Right lung (tissue), 5 donors: ENCODE results near the gene CLMN. TPM values are rescaled to one million over a fixed set of nuclear protein-coding genes. Genes with fewer than 3 reads are reported as not detected.

Experiments used
- DNase-seq, 2 donors: peaks; one replicate each; pipeline ENCODE4 v3.0.0-alpha.2; 2013
- polyA plus RNA-seq, 5 donors: library from polyadenylated mRNA; unstranded; fragments of 120-200 nt; gene quantifications; one replicate each; pipeline versions ENCODE4 v1.2.1 to v1.2.3, GENCODE V29; 2013; ENCODE audit warnings: inconsistent platforms in 1 of 5, low replicate concordance in 1 of 5; ENCODE audit not compliant: insufficient read length in 5 of 5, insufficient read depth in 1 of 5

CLMN gene
- polyA plus RNA-seq, 5 donors, result 7.8 to 18.3 (median 13.1) TPM

DNA sequence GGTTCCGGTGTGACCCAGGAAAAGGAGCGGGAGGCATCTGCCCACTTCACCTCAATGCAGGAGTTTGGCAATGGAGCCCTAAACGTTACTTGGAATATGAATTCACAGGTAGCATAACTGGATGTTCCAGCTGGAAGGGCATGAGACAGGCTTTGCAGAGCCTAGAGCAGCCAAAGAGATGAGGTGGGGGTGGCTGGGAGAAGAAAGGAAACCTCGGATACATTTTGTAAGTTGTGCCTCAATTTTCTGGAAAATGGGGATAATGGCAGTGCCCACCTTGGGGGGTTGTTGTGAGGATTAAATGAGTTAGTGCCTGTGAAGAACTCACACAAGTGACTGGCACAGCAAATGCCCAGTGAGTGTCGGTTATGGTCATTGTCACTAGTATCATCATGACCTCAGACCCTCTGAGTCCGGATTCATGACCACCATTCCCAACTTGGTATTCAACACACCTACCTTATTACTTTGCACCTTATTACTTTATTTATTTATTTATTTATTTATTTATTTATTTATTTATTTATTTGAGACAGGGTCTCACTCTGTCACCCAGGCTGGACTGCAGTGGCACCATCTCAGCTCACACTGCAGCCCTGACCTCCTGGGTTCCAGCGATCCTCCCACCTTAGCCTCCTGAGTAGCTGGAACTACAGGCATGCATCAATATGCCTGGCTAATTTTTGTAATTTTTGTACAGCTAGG, 56.0 kb downstream of the CLMN start:
- no peak for DNase-seq

DNA sequence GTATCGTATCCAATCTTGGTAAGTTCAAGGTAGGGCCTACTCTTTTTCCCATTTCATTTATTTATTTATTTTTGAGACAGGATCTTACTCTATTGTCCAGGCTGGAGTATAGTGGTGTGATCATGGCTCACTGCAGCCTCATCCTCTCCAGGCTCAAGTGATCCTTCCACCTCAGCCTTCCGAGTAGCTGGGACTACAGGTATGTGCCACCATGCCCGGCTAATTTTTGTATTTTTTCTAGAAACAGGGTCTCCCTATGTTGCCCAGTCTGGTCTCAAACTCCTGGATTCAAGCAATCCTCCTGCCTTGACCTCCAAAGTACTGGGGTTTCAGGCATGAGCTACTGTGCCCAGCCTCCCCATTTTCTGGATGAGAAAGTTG, 57.2 kb downstream of the CLMN start:
- no peak for DNase-seq

DNA sequence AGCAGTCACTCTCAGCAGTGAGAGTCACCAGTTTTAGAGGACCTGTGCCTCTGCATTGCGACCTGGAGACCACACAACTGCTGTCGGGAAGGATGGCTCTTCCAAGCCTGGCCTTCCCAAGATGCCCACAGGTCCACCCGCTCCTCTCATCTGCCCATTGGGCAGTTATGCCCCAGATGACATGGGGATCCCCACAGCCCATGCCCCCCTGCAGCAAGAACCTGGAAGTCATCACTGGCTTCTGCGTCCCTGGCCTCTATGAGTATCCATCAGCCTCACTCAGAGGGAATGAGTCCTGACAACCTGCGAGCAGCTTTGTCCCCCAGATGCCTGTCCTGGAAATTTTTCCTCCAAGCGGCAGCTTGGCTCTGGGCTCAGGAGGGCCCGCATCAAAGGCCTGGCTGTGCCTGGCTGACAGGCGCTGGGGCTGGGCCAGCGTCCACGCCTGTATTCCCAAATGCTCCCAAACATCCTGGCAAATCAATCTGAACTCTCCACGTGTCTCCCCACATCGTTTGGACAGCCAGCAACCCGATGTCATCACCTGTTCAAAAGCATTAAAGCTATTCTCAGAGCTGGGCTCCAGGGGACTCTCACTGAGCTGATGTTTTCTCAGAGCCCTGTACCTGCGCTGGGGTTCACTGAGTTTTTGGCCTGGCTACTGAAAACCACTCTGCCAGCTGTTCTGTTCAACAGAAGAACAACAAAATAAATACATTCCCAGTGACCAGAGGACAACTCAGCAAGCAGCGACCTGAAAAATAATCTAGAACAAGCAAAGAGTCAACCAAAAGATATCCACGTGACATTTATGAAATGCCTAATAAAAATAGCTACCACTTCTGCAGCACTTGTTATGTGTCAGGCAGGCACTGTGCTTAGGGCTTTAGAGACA, 57.8 kb downstream of the CLMN start:
- DNase-seq, result no peak

DNA sequence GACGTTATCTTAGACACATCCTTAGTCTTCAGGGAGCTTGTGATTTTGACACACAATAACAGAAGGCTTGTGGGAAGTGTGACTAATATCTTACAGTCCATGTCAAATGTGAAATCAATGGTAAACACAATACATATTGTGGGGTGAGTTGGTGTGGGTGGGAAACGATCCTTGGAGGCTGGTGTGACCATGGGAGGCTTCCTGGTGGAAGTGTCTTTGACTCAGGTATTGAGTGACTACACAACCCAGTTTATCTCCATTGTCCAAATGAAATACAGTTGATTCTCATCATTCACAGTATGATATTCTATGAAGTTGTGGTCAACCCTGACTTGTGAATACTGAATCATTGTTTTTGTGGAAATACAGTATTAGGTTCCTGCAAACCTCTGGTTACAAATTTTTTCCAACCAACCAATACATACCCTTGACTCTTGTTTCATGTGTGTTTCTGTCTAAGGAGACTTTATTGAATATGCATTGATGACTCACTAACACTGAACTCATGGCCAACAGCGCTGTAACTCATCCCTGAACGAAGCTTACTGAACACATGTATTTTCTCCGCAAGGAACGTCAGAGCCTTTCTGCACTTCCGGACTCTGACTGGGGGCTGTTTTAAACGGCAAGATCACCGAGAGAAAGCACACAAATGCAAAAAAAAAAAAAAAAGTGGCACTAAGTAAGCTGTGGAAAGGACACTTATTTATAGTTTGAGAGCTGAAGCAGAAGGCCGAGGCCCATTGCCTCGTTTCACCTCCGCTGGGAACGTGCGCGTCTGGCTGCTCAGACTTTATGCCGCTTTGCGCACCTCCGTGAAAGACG, 59.0 kb downstream of the CLMN start:
- DNase-seq, result no peak

DNA sequence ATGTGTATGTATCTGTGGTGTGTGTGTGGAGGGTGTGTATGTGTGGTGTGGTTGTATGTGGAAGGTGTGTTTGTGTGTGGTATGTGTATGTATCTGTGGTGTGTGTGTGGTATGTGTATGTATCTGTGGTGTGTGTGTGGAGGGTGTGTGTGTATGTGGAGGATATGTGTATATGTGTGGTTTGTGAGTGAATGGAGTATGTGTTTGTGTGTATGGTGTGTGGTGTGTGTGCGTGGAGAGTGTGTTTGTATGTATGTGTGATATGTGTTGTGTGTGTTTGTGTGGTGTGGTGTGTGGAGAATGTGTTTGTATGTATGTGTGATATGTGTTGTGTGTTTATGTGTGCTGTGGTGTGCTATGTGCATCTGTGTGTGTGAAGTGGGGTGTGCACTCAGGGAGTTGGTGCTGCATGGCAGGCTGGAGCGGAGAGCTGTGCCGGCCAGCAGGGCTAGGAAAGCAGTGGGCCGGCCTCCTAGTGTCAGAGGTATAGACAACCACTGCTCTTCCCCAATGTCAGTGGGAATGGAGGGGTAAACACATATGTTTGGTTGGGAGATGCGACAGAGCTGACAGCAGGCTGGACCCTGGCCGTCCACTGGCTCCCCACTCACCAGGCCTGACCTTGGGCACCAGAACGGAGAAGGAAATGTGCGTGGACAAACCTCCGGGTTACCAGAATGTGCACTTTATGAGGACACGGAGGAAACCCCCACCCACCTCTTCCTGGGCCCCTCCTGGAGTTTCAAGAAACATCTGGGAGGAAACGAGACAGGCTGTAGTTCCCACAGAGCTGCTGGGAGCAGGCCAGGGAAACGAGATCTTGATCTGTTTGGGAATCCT, 60.7 kb downstream of the CLMN start:
- no peak for DNase-seq

DNA sequence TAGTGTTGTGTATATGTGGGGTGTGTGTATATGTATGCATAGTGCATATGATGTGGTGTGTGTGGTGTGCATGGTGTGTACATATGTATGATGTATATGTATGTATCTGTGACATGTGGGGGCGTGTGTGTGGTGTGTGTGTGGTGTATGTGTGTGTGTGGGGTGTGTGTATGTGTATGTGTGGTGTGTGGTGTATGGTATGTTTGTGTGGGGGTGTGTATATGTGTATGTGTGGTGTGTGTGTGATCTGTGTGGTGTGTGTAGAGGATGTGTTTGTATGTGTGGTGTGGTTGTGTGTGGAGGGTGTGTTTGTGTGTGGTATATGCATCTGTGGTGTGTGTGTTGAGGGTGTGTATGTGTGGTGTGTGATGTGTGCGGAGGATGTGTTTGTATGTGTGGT, 61.6 kb downstream of the CLMN start:
- no peak for DNase-seq

DNA sequence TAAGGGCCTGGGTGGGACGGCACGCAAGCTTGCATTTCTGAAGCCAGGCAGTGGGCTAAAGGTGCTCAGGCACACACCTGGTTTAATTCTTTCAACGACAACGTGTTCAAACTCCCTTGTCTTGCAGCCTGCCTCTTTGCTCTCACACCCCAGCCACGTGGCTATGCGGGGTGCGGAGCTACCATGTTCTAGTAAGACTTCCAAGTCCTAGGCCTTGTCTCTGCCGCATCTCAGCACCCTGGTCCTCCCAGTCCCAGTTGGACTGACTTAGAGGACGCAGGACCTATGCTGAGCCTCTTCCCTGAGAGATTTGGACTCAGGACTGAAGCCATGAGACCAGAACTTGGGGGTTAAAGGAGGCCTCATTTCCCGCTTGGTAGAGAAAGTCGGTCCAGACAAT, 62.2 kb downstream of the CLMN start:
- no peak for DNase-seq

DNA sequence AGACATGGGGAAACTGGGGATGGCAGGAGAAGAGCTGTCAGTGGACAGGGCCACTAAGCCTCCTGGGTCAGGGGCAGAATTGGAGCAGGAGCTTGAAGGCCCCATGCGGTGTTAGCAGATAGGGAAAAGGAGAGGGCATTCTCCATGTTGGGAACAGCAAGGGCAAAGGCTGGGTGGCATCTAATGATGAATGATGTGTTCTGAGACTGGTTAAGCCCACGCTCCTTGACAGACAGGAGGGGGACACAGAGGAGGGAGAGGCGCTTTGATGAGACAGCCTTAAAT, 63.0 kb downstream of the CLMN start:
- DNase-seq, result no peak

DNA sequence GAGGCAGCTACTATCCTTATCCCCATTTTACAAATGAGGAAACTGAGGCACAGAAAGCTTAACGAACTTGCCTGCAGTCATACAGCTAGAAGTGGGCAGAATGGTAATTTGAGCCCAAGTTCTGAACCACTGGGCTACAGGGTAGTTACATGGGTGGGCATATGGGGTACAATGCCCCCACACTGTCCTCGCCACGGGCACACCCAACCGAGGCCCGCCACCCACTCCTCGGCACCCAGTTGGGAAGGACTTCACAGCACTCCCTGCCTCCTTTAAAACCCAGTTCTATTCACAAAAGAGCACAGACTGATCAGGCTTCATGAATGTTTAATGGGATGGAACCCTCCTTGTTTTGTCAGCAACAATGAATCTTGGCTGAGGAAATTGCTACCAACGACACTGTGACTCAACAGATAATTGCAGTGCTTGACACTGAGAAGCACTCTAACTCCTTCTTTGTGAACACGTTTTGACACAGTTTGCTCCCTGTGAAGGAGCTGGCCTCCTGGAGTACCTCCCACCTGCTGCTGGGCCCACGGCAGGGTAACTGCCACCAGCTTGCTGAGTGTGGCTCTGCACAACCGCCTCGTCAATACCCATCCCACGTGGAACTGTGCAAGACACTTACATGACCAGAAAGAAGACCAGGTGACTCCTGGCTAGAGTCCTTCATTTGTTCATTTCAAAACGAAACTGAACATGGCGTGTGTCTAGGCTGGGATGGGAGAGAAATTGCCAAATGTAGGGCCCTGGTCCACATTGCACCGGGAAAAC, 63.5 kb downstream of the CLMN start:
- no peak for DNase-seq

DNA sequence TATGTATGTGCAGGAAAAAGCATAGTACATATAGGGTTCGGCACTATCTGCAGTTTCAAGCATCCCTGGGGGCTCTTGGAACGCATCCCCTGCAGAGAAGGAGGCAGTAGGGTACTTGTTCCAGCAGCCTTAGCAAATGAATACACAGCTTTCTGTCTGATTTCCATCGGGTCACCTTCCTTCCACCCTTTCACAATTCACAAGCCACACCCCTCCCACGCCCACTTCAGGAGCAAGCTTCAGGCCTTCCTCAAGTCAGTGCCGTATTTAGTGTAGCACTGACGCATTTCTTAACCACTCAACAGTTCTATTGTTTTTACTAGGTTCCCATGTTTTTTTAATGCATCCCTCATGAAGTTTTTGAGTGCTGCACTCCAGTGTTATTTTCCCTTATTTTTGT, 64.2 kb downstream of the CLMN start:
- DNase-seq, result no peak

DNA sequence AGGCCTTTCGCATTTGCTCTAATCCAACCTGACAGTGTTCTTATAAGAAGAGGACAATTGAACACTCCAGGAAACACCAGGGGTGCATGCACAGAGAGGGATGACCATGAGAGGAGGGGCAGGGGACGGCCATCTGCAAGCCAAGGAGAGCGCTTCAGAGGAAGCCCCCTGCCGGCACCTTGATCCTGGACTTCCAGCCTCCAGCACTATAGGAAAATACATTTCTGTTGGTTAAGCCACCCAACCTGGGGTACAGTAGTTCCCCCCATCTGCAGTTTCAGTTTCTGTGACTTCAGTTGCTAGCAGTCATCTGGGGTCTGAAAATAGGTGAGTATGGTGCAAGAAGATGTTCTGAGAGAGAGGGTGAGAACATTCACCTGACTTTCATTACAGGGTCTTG, 64.7 kb downstream of the CLMN start:
- no peak for DNase-seq

DNA sequence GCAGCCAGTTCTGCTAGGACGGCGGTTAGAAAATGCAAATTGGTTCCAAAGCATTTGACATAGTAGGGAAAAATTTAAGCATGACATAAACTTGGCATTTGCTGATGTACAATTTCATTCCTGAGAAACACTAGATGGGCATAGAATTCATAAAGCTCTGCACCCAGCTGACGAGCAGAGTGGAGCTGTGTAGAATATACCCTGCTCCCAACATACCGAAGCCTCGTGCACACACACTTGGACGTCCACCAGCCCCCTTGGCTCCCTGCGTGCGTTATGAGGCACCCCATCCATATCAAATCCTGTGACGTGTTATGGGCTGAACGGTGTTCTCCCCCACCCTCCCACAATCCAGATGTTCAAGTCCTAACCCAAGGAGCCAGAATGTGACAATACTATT, 65.4 kb downstream of the CLMN start:
- no peak for DNase-seq

DNA sequence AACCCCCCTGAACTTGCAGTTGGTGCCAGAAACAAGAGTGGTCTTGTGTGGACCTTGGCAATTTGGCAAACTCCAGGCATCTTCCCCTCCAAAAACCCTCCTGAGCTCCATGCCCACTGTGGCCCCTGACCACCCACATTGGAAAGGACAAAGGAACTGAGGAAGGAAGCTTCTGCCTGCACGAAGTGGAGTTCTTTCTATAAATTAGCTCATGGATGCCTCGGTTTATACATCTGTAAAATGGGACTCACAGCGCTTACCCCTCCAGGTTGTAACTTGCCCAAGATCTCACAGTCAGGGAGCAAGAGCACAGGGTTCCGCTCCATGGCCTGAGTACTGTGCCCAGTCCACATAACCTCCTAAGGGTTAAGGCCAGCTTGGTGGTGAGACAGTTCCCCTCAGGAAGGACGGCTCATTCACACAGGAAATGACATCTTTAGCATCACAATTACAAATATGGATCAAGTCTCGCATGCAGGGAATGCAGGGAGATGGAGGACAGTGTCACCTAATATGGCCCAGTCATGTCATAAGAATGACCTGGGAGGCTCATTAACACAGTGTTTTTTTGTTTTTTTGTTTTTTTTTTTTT, 66.6 kb downstream of the CLMN start:
- no peak for DNase-seq

DNA sequence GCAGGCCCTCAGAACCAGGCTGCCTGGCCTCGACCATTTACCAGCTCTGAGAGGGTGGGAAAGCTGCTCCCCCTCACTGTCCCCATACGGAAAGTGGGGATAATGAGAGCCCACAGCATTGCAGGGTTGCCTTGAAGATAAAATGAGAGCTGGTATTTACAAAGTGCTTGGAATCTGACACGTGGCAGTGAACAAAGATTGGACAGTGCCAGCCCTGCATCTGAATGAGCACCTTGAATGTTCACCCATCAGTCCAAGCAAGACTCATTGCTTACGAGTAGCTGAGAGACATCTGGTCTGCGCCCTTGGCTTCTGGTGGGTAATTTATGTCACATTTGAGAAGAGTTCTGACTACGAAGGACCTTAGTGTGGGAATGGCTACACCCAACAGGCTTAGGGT, 67.5 kb downstream of the CLMN start:
- no peak for DNase-seq

DNA sequence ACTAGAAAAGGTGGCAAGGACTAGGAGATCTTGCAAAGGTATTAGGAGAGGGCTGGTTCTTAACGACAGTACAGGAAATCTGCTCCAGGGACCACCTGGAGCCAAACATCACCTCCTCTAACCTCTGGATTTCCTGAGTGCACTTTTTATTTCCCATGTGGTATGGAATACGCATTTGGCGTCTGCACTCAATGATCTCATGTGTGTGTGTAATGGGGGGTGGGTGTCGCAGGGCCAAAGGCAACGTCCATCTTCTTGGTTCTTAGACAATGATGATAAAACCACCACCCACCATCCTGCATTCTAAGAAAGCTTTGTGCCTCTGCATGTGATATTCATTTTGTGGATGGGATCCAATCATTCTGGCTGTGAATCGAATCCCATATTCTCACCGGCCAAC, 68.8 kb downstream of the CLMN start:
- no peak for DNase-seq

DNA sequence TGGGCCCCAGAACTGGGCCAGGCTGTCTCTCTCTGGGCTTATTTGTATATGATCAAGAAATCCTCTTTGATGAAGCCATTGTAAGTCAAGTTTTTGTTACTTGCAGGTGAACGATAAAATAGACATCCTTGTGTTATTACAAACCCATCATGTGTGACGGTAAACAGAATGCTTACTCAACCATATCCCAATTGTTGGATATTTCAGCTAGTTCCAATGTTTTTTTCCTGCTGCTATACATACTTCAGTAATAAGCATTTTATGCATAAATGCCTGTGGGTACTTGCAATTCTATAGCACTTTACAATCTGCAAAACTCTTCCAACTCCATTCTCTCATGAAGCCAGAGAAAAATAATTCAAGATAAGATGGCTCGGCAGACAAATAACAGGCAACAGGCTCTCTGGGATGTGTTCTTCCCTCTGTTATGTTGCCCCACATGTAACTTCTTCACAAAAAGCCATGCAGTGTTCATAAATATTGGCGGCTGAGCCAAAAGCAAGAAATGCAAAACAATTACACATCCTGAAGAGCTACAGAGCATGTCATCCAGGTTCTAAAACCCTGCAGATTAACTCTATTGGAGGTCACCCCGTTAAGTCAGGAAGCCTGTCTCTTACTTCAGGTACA, 69.5 kb downstream of the CLMN start:
- DNase-seq, result no peak

DNA sequence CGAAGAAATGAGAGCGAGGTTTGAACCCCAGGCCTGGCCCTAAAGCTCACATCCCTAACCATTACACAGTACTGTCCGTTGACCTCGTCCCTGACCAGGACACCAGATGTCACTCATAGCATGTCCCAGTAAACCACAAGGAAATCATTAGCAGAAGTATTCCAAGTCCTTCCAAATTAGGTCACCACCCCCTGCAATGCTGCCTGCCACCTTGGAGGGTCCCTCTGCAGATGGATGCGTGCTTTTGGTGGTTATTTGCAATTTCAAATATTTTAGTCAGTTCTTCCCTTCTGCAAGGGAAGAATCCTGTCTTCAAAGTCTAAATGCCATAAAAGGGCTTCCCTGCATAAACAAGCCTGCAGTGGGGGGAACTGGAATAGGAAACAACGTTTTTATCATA, 71.3 kb downstream of the CLMN start:
- DNase-seq, result no peak

DNA sequence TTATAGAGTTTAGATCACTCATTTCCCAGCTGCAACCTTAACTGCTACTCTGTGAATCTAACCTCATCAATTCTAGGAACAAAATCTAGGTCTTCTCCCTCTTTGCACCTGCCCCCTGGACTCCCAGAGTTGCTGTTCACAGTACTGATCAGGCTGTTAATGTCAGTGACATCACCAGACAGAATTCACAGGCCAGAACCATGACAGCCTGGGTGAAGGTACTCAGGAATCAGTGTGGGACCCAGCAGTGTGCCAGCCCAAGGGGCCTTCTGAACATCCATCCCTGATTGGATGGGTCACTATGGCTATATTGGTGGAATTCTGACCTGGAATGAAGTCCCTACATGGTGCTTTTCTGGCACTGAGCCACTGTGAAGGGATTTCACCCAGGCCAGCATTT, 72.8 kb downstream of the CLMN start:
- no peak for DNase-seq

DNA sequence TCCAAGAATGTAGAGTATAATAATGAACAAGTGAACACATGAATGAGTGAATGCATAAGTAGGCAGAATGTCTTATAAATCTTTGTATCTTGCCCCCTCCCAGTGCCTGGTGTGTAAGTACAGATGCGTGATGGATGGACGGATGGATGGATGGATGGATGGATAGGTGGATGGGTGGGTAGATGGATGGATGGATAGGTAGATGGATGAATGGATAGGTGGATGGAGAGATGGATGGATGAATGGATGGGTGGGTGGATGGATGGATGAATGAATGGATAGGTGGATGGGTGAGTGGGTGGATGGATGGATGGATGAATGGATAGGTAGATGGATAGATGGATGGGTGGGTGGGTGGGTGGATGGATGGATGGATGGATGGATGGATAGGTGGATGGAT, 74.4 kb downstream of the CLMN start:
- no peak for DNase-seq

DNA sequence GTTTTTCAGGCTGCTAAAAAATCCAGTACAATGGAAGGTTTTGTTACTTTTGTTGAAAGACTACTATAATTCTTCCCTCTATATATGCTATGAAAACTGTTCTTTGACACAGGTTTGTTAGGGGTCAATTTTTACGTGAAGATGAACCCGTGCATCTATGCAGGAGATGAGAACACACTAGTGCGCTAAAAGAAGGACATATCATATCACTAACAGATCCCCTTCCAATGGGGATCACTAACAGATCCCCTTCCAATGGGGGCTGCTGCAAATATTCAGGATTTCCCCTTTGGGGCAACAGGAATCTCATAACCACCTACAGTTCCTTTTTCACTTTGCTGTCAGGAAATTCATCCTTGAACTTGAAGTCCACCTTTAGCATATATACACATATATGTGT, 75.1 kb downstream of the CLMN start:
- no peak for DNase-seq
